Omental fat pad (tissue), 4 donors: ENCODE measurements around the gene C14orf93. TPM values are rescaled to one million over a fixed set of nuclear protein-coding genes. Genes with fewer than 3 reads are reported as not detected.

Experiments
- ATAC-seq: fragments of 150-250 bp; one replicate; pipeline ENCODE4 v1.9.1; 2016; ENCODE audit warnings: mild to moderate bottlenecking, moderate library complexity; ENCODE audit not compliant: low FRiP score
- DNase-seq: peaks from one replicate; pipeline ENCODE4 v3.0.0-alpha.2; 2019; ENCODE audit warnings: low spot score
- CTCF ChIP-seq, 3 donors: fragments of 450-650 bp; IDR thresholded peaks; one replicate each; pipeline ENCODE4 v1.5.1; 2016 to 2017; ENCODE audit warnings: antibody characterized with exemption in 3 of 3, mild to moderate bottlenecking in 3 of 3, moderate library complexity in 2 of 3
- total RNA-seq, 4 donors: library from RNA; depleted of rRNA; stranded (reverse); fragments of >200 nt; gene quantifications; one replicate each; pipeline ENCODE4 v1.1.0, GENCODE V29; 2016

The C14orf93 gene
- total RNA-seq, 4 donors from 2014 or later, result 6.0 to 12.2 (median 8.4) TPM

- no peak for ATAC-seq
- DNase-seq, result no peak
- no peak for TF ChIP-seq CTCF (IDR thresholded peaks at IDR 0.05)
Measured at GRCh38 chr14:23055621-23056144, 45.7 kb upstream of the C14orf93 start.

GRCh38 chr14:23055147-23055550, 45.2 kb upstream of the C14orf93 start:
- no peak for TF ChIP-seq CTCF (IDR thresholded peaks at IDR 0.05)
- no peak for ATAC-seq
- DNase-seq, result no peak

GRCh38 chr14:23054000-23054811, 44.3 kb upstream of the C14orf93 start:
- TF ChIP-seq CTCF (IDR thresholded peaks at IDR 0.05), result no peak
- no peak for ATAC-seq
- no peak for DNase-seq

- no peak for ATAC-seq
- no peak for TF ChIP-seq CTCF (IDR thresholded peaks at IDR 0.05)
- no peak for DNase-seq
Measured at GRCh38 chr14:23053426-23053825, 43.5 kb upstream of the C14orf93 start.

- no peak for TF ChIP-seq CTCF (IDR thresholded peaks at IDR 0.05)
- DNase-seq, result no peak
- ATAC-seq, result no peak
Measured at GRCh38 chr14:23052671-23053070, 42.7 kb upstream of the C14orf93 start.

- DNase-seq, result no peak
- ATAC-seq, result no peak
- no peak for TF ChIP-seq CTCF (IDR thresholded peaks at IDR 0.05)
Measured at GRCh38 chr14:23052182-23052623, 42.3 kb upstream of the C14orf93 start.
